K562 (cell line): ENCODE results near the gene PCK1. TPM values are rescaled to one million over a fixed set of nuclear protein-coding genes. Genes with fewer than 3 reads are reported as not detected.

Experiments
- ATAC-seq: fragments of 200-7000 bp; cut with Tn5 transposase; 3 replicates; pipeline ENCODE4 v1.9.1; 2020; ENCODE audit warnings: moderate library complexity
- BruUV-seq: library from RNA; stranded (reverse); fragments of 400-500 nt; replicated peaks from 2 replicates; lab custom pipeline; 2021; lab: Mats Ljungman, UMichigan
- CTCF ChIA-PET: fragments of 300-600 bp; formaldehyde crosslinking; extraction: SDS; loops from one replicate; lab custom pipeline; 2021; ENCODE audit warnings: low intra/inter-chr PET ratio; lab: Yijun Ruan, JAX
- POLR2A ChIA-PET: fragments of 300-600, 350-650 bp; sonication (Branson Sonifier 250); formaldehyde crosslinking; extraction: SDS; loops from one replicate; lab custom pipeline; 2021; ENCODE audit warnings: antibody characterized with exemption, inconsistent platforms; lab: Yijun Ruan, JAX
- DNase-seq, 4 experiments: peaks; one replicate each; pipeline versions ENCODE4 v3.0.0 to v3.0.0-alpha.2; 2011 to 2018; ENCODE audit warnings: low spot score in 3 of 4, mixed read lengths in 3 of 4; ENCODE audit errors: extremely low read depth in 1 of 4
- FAIRE-seq: peaks from 2 replicates; lab custom pipeline; 2011; peaks lifted over from hg19 to GRCh38; lab: Jason Lieb, UNC
- H2AFZ ChIP-seq: 2 replicates; pipeline ENCODE4 v1.6.0; 2011; ENCODE audit warnings: low read depth, low read length, control low read depth, inconsistent platforms
- H3K27ac ChIP-seq: fragments of 200-600 bp; 3 replicates; pipeline ENCODE4 v1.8.0; 2011; ENCODE audit warnings: low read depth, mild to moderate bottlenecking, control low read depth, inconsistent platforms, low read length, moderate library complexity, mixed read lengths; ENCODE audit errors: extremely low read depth
- H3K27me3 ChIP-seq, 2 experiments: fragments of 300-600 bp in 1 of 2; 2 replicates in 1 of 2; 3 replicates in 1 of 2; pipeline versions ENCODE4 v1.6.0 to v1.8.0; 2011; ENCODE audit warnings: inconsistent platforms in 2 of 2, low read length in 2 of 2, mild to moderate bottlenecking in 1 of 2, mixed read lengths in 1 of 2, moderate library complexity in 1 of 2; ENCODE audit not compliant: control insufficient read depth in 2 of 2, insufficient read depth in 2 of 2
- H3K36me3 ChIP-seq: fragments of 300-600 bp; 3 replicates; pipeline ENCODE4 v1.8.0; 2011; ENCODE audit warnings: mild to moderate bottlenecking, low read length, inconsistent platforms; ENCODE audit not compliant: control insufficient read depth, insufficient read depth
- H3K4me1 ChIP-seq, 2 experiments: fragments of 200-600 bp in 1 of 2; replicated peaks in 1 of 2; 2 replicates in 1 of 2; 3 replicates in 1 of 2; pipeline versions ENCODE4 v1.5.1 to v1.8.0; 2011; ENCODE audit warnings: inconsistent platforms in 2 of 2, low read length in 2 of 2, mild to moderate bottlenecking in 1 of 2, mixed read lengths in 1 of 2, moderate library complexity in 1 of 2; ENCODE audit not compliant: control insufficient read depth in 2 of 2, insufficient read depth in 2 of 2
- H3K4me2 ChIP-seq: 2 replicates; pipeline ENCODE4 v1.6.1; 2011; ENCODE audit warnings: low read length, control low read depth, inconsistent platforms, mixed read lengths; ENCODE audit not compliant: insufficient read depth
- H3K4me3 ChIP-seq: fragments of 200-600 bp; sonication (generic), shearing (Covaris generic); 2 replicates; pipeline ENCODE4 v1.5.1; 2016; ENCODE audit warnings: control low read depth, inconsistent platforms
- H3K79me2 ChIP-seq: fragments of 200-600 bp; 3 replicates; pipeline ENCODE4 v1.8.0; 2011; ENCODE audit warnings: low read length, inconsistent platforms; ENCODE audit not compliant: control insufficient read depth, insufficient read depth
- H3K9ac ChIP-seq, 2 experiments: 2 replicates each; pipeline versions ENCODE4 v1.6.0 to v1.6.1; 2011; ENCODE audit warnings: low read depth in 2 of 2, low read length in 2 of 2, control low read depth in 1 of 2, inconsistent platforms in 1 of 2, mild to moderate bottlenecking in 1 of 2, mixed read lengths in 1 of 2; ENCODE audit not compliant: insufficient read depth in 1 of 2
- H3K9me1 ChIP-seq: one replicate; pipeline ENCODE4 v1.6.0; 2011; ENCODE audit warnings: inconsistent platforms, mild to moderate bottlenecking, low read length, moderate library complexity; ENCODE audit not compliant: control insufficient read depth, insufficient read depth
- H3K9me3 ChIP-seq: replicated peaks from 2 replicates; pipeline ENCODE4 v1.5.1; 2011; ENCODE audit warnings: low read depth, low read length, inconsistent platforms; ENCODE audit not compliant: control insufficient read depth, insufficient read depth
- H4K20me1 ChIP-seq: replicated peaks from 2 replicates; pipeline ENCODE4 v1.6.1; 2011; ENCODE audit warnings: low read length, inconsistent platforms, mixed read lengths; ENCODE audit not compliant: control insufficient read depth, insufficient read depth
- KLF10 ChIP-seq: fragments of 250-450 bp; sonication (Bioruptor Pico); IDR thresholded peaks from 2 replicates; pipeline ENCODE4 v1.6.1; 2021; ENCODE audit warnings: matching md5 sums
- LEF1 ChIP-seq: fragments of 450-650 bp; IDR thresholded peaks from 2 replicates; pipeline ENCODE4 v1.6.1; 2016; ENCODE audit warnings: mild to moderate bottlenecking
- POLR3G ChIP-seq: IDR thresholded peaks from 2 replicates; pipeline ENCODE4 v1.6.1; 2011; ENCODE audit not compliant: insufficient read length, insufficient replicate concordance; ENCODE audit errors: extremely low read depth
- RHOXF2B ChIP-seq: fragments of 250-450 bp; sonication (Bioruptor Pico); conservative IDR thresholded peaks from 2 replicates; pipeline ENCODE4 v1.5.1; 2021
- TARDBP ChIP-seq: fragments of 450-650 bp; IDR thresholded peaks from 2 replicates; pipeline ENCODE4 v1.6.1; 2016
- ZBTB40 ChIP-seq, 2 experiments: fragments of 450-650 bp in 1 of 2; sonication (generic) in 1 of 2; formaldehyde crosslinking in 1 of 2; IDR thresholded peaks; 2 replicates each; pipeline versions ENCODE4 v1.7.1 to v1.9.0; 2016 to 2022; ENCODE audit warnings: inconsistent platforms in 1 of 2, mild to moderate bottlenecking in 1 of 2, missing genetic modification reagents in 1 of 2
- ZNF507 ChIP-seq: conservative IDR thresholded peaks from 2 replicates; pipeline ENCODE4 v1.6.1; 2017; ENCODE audit warnings: missing genetic modification characterization, missing compliant biosample characterization
- ZNF778 ChIP-seq: fragments of 450-650 bp; formaldehyde crosslinking; IDR thresholded peaks from 2 replicates; pipeline ENCODE4 v1.4.0; 2020; ENCODE audit warnings: mild to moderate bottlenecking, moderate library complexity
- WGBS: fragments of 100-300 bp; shearing (Covaris generic); methylation state at CpG from one replicate; pipeline ENCODE4 v1.1.6; 2016; ENCODE audit warnings: low coverage, mixed read lengths; ENCODE audit not compliant: insufficient coverage; ENCODE audit errors: missing lambda C conversion rate; 5-methylcytosine and 5-hydroxymethylcytosine counted together
- in situ Hi-C: fragments of 300-500 bp; cut with MboI; formaldehyde crosslinking; loops from 4 replicates; pipeline ENCODE4 v1.15.0; 2018; ENCODE audit warnings: inconsistent platforms, mixed read lengths
- intact Hi-C: fragments of 100-400 bp; cut with micrococcal nuclease; formaldehyde crosslinking; loops from 2 replicates; pipeline ENCODE4 v1.14.2; 2022
- polyA plus RNA-seq, 8 experiments: library from polyadenylated mRNA; depleted of rRNA in 4 of 8; stranded (reverse) in 5 of 8; unstranded in 3 of 8; fragments of >200 nt; fragmentation: Nextera tagmentation in 2 of 8; fragmentation: Illumina TruSeq in 1 of 8; extraction: Ambion mirVana in 2 of 8; extraction: Trizol in 1 of 8; gene quantifications; 2 replicates each; pipeline versions ENCODE4 v1.2.1 to v1.2.3, GENCODE V29; 2011 to 2014; ENCODE audit warnings: inconsistent platforms in 1 of 8, missing spikeins in 1 of 8
- total RNA-seq, 7 experiments: library from RNA; depleted of rRNA in 6 of 7; stranded (reverse); fragments of >200 nt in 6 of 7; fragmentation: Illumina TruSeq in 2 of 7; extraction: Trizol in 2 of 7; gene quantifications; 2 replicates each; pipeline versions ENCODE4 v1.2.1 to v1.2.3, GENCODE V29; 2011 to 2021; ENCODE audit warnings: low replicate concordance in 1 of 7

The PCK1 gene
- total and polyA plus RNA-seq, 9 of the 15 experiments (the other 6 are each of a cell fraction or from before 2014, with no cell fraction given) = 0.05 to 0.73 (median 0.15) TPM

- peaks cover 4 to 6% of the 10 kb centered on the region in 2 experiments; a peak in 3 of 5 replicates for H3K4me1 ChIP-seq
- in situ Hi-C loops = no loop called here
Observed at GRCh38 chr20:57536771-57537724, 23.9 kb upstream of the PCK1 start.

More at GRCh38 chr20:57536771-57537724, 23.9 kb upstream of the PCK1 start:
- Histone ChIP-seq H3K9me1 (no peaks in the 10 kb centered on the region), H3K4me2 (no peak overlapping the region)
- no peak for DNase-seq
- CTCF ChIA-PET = no interaction called here
- POLR2A ChIA-PET = no interaction called here
- TF ChIP-seq ZNF778 (CRISPR knock-in tag) (no peak), KLF10 (CRISPR knock-in tag) (no peak), POLR3G (no peak), ZNF507 (tag) (no peak), ZBTB40 (IDR thresholded peaks at IDR 0.05) (no peak), ZBTB40 (CRISPR knock-in tag; IDR thresholded peaks at IDR 0.05) (no peak), TARDBP (no peak), RHOXF2B (CRISPR knock-in tag) (no peak), LEF1 (no peak)
- TF ChIP-seq, all 486 proteins: peak for 0
- Histone ChIP-seq H3K79me2 (no peaks in the 10 kb centered on the region), H3K27me3 (no peaks in the 10 kb centered on the region), H2AFZ (no peak overlapping the region), H3K36me3 (no peaks in the 10 kb centered on the region; the same call in 2 of the 3 replicates), H4K20me1 (no peaks in the 10 kb centered on the region), H3K9ac (no peak overlapping the region), H3K4me3 (no peak overlapping the region), H3K27ac (no peak overlapping the region), H3K9me3 (peaks cover 21% of the 10 kb centered on the region)
- no peak for FAIRE-seq
- 11% methylated on average over 3 of the region's 4 CpGs for WGBS
- no peak for ATAC-seq
- BruUV-seq = no TSS peak
- intact Hi-C loops = no loop called here
